Fibroblast of lung (primary cell): ENCODE results near the gene CHST8. TPM values are rescaled to one million over a fixed set of nuclear protein-coding genes. Genes with fewer than 3 reads are reported as not detected.

ENCODE experiments used
- DNase-seq, 2 donors: peaks; one replicate each; pipeline versions ENCODE4 v3.0.0 to v3.0.0-alpha.2; 2010; ENCODE audit warnings: low read depth in 2 of 2
- H2AFZ ChIP-seq: 2 replicates; pipeline ENCODE4 v1.5.1; 2012; ENCODE audit warnings: low read length, control low read depth, inconsistent platforms
- H3K27ac ChIP-seq: 2 replicates; pipeline ENCODE4 v1.5.1; 2011; ENCODE audit warnings: low read length, control low read depth; ENCODE audit not compliant: insufficient read depth
- H3K27me3 ChIP-seq: 2 replicates; pipeline ENCODE4 v1.5.1; 2011; ENCODE audit warnings: mild to moderate bottlenecking, low read length; ENCODE audit not compliant: control insufficient read depth, insufficient read depth
- H3K36me3 ChIP-seq: 2 replicates; pipeline ENCODE4 v1.5.1; 2011; ENCODE audit warnings: low read length; ENCODE audit not compliant: control insufficient read depth, insufficient read depth
- H3K4me1 ChIP-seq: 2 replicates; pipeline ENCODE4 v1.5.1; 2011; ENCODE audit warnings: low read length; ENCODE audit not compliant: control insufficient read depth, insufficient read depth; ENCODE audit errors: extremely low read depth
- H3K4me2 ChIP-seq: 2 replicates; pipeline ENCODE4 v1.5.1; 2011; ENCODE audit warnings: low read length, control low read depth; ENCODE audit not compliant: insufficient read depth; ENCODE audit errors: extremely low read depth
- H3K4me3 ChIP-seq, 4 experiments: fragments of 200-600 bp in 1 of 4; sonication (generic) in 1 of 4; replicated peaks in 1 of 4; 2 replicates each; pipeline ENCODE4 v1.5.1; 2011 to 2016; ENCODE audit warnings: low read length in 4 of 4, low read depth in 3 of 4, mild to moderate bottlenecking in 3 of 4, control low read depth in 2 of 4, inconsistent platforms in 1 of 4, mixed read lengths in 1 of 4; ENCODE audit not compliant: insufficient read depth in 1 of 4; ENCODE audit errors: control extremely low read depth in 1 of 4
- H3K79me2 ChIP-seq: 2 replicates; pipeline ENCODE4 v1.5.1; 2012; ENCODE audit warnings: mild to moderate bottlenecking, low read length, inconsistent platforms; ENCODE audit not compliant: control insufficient read depth, insufficient read depth
- H3K9ac ChIP-seq: 2 replicates; pipeline ENCODE4 v1.5.1; 2011; ENCODE audit warnings: mild to moderate bottlenecking, low read length, control low read depth; ENCODE audit not compliant: insufficient read depth
- H3K9me3 ChIP-seq: 2 replicates; pipeline ENCODE4 v1.5.1; 2012; ENCODE audit warnings: low read depth, low read length; ENCODE audit not compliant: control insufficient read depth, insufficient read depth
- H4K20me1 ChIP-seq: 2 replicates; pipeline ENCODE4 v1.5.1; 2011; ENCODE audit warnings: low read length; ENCODE audit not compliant: control insufficient read depth, insufficient read depth; ENCODE audit errors: extremely low read depth
- CTCF ChIP-seq, 2 donors: IDR thresholded peaks in 1 of 2; conservative IDR thresholded peaks in 1 of 2; 1 replicate in 1 of 2; 2 replicates in 1 of 2; pipeline ENCODE4 v1.5.1; 2011 to 2012; ENCODE audit warnings: low read length in 2 of 2, control low read depth in 1 of 2, inconsistent platforms in 1 of 2, low read depth in 1 of 2, mild to moderate bottlenecking in 1 of 2
- EZH2 ChIP-seq: IDR thresholded peaks from 2 replicates; pipeline ENCODE4 v1.5.1; 2012; ENCODE audit warnings: low read length, control low read depth, mild to moderate bottlenecking; ENCODE audit errors: missing control alignments
- polyA plus RNA-seq, 2 donors: library from polyadenylated mRNA; depleted of rRNA in 1 of 2; stranded (reverse) in 1 of 2; unstranded in 1 of 2; fragments of >200 nt; gene quantifications; 2 replicates each; pipeline ENCODE4 v1.2.1, GENCODE V29; 2011 to 2012; ENCODE audit warnings: missing spikeins in 1 of 2
- total RNA-seq: library from RNA; depleted of rRNA; stranded (reverse); fragments of >200 nt; gene quantifications from 2 replicates; pipeline ENCODE4 v1.2.1, GENCODE V29; 2014

Gene CHST8
- total and polyA plus RNA-seq, 2 donors (not counting 1 experiment from before 2014, with no cell fraction given): not detected

DNA sequence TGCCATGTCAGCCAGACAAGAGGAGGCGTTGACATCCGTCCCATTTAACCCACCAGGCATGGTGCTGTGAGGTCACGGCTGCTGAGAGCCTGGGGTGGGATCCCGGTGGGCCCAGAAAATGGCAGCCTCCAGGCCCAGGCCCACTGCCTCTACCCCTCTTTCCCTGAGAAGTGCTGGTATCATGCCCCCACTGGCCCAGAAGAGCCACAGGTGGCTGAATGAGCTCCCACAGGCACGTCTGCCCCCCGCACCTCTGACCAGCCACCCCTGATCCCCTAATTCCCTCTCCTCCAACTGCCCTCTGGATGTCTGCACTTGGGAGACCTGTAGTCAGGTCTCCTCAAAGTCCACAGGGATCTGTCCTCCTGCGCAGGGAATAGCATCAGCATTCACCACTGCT is 137.6 kb downstream of the CHST8 start:
- no peak for TF ChIP-seq EZH2
- TF ChIP-seq CTCF (conservative IDR thresholded peaks at IDR 0.05 in 1 of 2, IDR thresholded peaks at IDR 0.05 in 1 of 2; ENCODE audit: low read depth in 1 of 2, low read length in 2 of 2): no peak
- no peaks in the 10 kb centered on the region for H3K9me3 ChIP-seq

GRCh38 chr19:33763633-33764371 is 142.0 kb downstream of the CHST8 start:
- H3K27me3 ChIP-seq: no peaks in the 10 kb centered on the region
- no peak for TF ChIP-seq CTCF (conservative IDR thresholded peaks at IDR 0.05 in 1 of 2, IDR thresholded peaks at IDR 0.05 in 1 of 2; ENCODE audit: low read depth in 1 of 2, low read length in 2 of 2)
- no peak overlapping the region for H3K27ac ChIP-seq
- no peak overlapping the region for H3K9ac ChIP-seq
- no peaks in the 10 kb centered on the region for H3K79me2 ChIP-seq
- no peaks in the 10 kb centered on the region for H4K20me1 ChIP-seq
- no peaks in the 10 kb centered on the region for H3K4me1 ChIP-seq
- no peak overlapping the region for H2AFZ ChIP-seq
- H3K36me3 ChIP-seq: no peaks in the 10 kb centered on the region
- H3K4me2 ChIP-seq: no peak overlapping the region
- H3K9me3 ChIP-seq: no peaks in the 10 kb centered on the region
- DNase-seq: no peak
- no peak overlapping the region for H3K4me3 ChIP-seq

More for the DNA sequence above, 137.6 kb downstream of the CHST8 start:
- Histone ChIP-seq H3K27ac (no peak overlapping the region), H3K9ac (no peak overlapping the region), H3K4me2 (no peak overlapping the region), H3K4me1 (no peaks in the 10 kb centered on the region), H3K36me3 (no peaks in the 10 kb centered on the region), H4K20me1 (no peaks in the 10 kb centered on the region), H3K27me3 (no peaks in the 10 kb centered on the region), H3K79me2 (no peaks in the 10 kb centered on the region), H2AFZ (no peak overlapping the region), H3K4me3 (no peak overlapping the region)
- DNase-seq: no peak

DNA sequence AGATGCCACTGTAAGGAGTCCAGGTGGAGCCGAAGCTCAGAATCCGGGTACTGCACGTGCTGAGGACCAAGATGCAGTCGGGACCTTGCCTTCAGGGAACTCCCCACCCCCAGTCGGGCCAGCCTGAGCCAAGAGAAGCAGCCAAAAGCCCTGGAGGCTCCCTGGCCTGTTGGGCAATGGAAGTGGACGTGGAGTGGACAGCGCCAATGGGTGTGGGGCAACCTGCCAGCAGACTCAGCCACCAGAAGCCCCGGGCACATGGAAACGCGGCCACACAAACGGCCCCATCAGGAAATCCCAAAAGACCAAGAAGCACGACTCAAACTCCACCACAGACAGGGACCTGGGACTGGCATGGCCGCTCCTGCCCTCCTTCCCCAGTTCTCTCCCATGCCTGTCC is 144.9 kb downstream of the CHST8 start:
- Histone ChIP-seq H3K4me2 (no peak overlapping the region), H4K20me1 (no peaks in the 10 kb centered on the region), H2AFZ (no peak overlapping the region), H3K36me3 (no peaks in the 10 kb centered on the region), H3K27me3 (no peaks in the 10 kb centered on the region), H3K9ac (no peak overlapping the region), H3K9me3 (no peaks in the 10 kb centered on the region), H3K4me3 (no peak overlapping the region), H3K27ac (no peak overlapping the region), H3K79me2 (no peaks in the 10 kb centered on the region), H3K4me1 (no peaks in the 10 kb centered on the region)
- TF ChIP-seq EZH2 (no peak), CTCF (conservative IDR thresholded peaks at IDR 0.05 in 1 of 2, IDR thresholded peaks at IDR 0.05 in 1 of 2; ENCODE audit: low read depth in 1 of 2, low read length in 2 of 2) (no peak)
- DNase-seq: no peak
